Measurements from ENCODE around the gene LAMA3.

The LAMA3 gene, protein sequence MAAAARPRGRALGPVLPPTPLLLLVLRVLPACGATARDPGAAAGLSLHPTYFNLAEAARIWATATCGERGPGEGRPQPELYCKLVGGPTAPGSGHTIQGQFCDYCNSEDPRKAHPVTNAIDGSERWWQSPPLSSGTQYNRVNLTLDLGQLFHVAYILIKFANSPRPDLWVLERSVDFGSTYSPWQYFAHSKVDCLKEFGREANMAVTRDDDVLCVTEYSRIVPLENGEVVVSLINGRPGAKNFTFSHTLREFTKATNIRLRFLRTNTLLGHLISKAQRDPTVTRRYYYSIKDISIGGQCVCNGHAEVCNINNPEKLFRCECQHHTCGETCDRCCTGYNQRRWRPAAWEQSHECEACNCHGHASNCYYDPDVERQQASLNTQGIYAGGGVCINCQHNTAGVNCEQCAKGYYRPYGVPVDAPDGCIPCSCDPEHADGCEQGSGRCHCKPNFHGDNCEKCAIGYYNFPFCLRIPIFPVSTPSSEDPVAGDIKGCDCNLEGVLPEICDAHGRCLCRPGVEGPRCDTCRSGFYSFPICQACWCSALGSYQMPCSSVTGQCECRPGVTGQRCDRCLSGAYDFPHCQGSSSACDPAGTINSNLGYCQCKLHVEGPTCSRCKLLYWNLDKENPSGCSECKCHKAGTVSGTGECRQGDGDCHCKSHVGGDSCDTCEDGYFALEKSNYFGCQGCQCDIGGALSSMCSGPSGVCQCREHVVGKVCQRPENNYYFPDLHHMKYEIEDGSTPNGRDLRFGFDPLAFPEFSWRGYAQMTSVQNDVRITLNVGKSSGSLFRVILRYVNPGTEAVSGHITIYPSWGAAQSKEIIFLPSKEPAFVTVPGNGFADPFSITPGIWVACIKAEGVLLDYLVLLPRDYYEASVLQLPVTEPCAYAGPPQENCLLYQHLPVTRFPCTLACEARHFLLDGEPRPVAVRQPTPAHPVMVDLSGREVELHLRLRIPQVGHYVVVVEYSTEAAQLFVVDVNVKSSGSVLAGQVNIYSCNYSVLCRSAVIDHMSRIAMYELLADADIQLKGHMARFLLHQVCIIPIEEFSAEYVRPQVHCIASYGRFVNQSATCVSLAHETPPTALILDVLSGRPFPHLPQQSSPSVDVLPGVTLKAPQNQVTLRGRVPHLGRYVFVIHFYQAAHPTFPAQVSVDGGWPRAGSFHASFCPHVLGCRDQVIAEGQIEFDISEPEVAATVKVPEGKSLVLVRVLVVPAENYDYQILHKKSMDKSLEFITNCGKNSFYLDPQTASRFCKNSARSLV (N-terminal part only)

DNA sequence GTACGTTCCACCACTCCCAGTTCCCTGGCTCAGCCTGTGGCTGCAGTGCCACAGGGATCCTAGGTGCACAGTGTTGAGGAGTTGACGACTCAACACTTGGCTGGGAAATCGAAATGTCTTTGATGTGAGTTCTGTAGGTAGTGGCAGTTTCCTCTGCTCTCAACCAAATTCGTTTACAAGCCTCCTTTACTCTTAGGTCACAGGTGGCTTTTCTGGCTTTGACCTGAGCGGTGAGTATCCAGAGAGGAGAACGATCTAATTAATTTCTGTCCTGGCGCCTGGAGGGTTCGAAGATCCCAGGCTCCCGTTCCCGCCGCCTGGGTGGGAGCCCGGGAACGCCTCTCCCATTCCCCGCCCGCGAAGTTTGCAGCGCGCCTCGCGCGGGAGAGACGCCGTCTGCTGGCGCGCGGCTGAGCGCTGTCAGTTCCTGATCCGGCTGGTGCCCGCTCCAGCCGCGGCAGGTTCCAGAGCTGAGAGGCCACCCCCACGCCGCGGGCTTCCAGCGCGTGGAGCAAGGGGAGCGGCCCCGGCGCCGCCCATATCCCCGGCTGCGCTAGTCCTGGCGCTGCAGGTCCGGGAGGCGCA, at the start of gene LAMA3:
LAMA3 (plus strand) TSS at position 423 of the 585 bp plus-strand sequence. CDS start 231 bp downstream, outside the sequence.
- DNase-seq (ENCODE audit: low spot score) = peak; percentile 45

DNA sequence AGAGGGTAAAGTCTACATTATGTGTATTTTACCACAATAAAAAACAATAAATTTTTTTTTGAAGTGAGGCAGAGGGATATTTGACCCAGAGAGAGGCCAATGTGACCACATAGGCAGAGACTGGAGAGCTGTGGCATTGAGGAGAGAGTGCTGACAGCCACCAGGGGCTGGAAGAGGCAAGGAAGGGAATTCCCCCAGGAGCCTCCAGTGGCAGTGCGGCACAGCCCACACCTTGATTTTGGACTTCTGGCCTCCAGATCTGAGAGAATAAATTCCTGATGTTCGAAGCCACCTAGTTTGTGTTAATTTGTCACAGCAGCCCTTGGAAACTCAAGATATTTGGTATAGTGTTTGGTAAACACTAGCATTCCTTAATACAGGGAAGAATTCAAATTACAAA, 49.2 kb upstream of the LAMA3 start:
- DNase-seq (ENCODE audit: low spot score) = no peak

DNA sequence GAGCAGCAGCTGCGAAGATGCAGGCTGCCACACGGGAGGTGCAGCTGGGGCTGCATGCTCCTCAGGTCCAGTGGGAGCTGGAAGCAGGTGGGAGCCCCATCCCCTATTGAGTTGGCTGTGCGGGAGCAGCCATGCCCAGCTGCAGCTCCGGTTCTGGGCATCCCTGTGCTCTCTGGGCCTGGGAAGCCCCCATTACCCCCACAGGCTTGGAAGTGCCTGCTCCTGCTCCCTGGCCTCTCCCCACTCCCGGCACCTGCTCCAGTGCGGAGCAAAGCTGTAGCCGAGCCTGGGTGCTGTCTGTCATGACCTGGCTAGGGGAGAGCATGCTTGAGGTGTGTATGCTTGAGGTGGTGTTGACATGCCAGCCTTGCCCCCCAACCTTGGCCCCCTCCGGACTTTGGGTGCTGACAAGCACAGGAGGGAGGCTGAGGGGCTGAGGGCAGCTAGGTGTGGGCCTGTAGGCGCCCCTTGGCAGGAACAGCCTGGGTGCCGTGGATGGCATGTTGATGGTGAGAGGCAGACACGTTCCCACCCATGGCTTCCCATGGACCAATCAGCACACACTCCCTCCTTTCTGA, 48.0 kb upstream of the LAMA3 start:
- DNase-seq (ENCODE audit: low spot score) = no peak

DNA sequence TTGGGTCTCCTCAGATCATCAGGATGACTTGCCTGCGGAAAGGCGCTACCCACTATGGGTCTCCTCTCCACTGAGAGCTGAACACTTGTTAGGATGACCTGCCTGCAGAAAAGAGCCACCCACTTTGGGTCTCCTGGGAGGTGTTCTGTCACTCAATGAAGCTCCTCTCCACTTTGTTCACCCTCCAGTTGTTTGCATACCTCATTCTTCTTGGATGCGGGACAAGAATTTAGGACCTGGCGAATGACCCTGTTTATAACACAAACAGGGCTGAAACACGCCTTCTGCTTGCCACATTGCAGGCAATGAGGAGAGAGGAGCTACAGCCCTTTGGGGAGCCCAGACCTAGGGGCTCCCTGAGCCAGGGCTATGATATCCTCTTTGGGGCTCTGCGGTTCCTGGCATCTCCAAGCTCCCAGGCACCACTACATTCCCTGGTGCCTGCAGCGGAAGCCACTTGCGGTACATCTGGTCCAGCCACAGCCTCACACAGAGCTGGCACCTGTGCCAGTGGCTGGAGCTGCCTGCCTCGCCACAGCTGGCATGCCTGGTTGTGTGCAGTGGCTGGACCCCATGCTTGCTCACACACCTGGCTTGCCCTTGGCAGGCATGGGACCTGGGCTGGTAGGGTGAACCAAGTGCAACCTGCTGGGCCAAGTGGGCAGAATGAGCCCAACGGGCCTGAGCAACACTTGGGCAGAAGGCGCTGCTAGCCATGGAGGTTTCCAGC, 47.2 kb upstream of the LAMA3 start:
- no peak for DNase-seq (ENCODE audit: low spot score)

DNA sequence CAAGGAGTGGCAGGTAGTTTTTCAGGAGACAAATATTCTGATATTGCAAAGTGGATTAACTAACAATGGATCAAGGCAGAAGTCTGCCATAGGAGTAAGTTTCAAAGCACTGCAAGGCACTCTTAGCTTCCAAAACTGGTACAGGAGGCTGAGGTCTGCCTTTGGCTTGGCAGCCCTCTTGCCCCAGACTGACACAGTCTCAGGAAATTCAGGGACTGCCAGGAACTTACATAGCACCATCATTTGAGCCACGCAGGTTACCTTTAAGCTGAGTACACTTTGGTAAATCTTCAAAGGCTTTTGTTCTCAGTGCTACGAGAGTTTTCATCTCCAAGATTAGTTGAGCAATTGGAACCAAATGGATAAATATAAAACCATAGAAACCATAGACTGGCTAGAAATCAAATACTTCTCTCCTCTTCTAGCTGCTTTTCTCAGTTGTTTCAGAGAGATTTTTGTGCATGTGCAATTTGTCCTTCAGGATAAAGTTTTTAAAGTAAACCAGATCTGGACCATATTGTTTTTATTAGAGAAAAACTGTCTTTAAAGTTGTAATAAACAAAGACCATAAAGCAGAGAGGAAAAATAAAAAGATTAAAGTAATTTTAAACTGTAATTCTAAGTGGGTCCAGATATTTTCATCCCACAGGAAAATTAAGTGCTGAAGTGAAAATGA, 45.3 kb upstream of the LAMA3 start:
- no peak for DNase-seq (ENCODE audit: low spot score)

DNA sequence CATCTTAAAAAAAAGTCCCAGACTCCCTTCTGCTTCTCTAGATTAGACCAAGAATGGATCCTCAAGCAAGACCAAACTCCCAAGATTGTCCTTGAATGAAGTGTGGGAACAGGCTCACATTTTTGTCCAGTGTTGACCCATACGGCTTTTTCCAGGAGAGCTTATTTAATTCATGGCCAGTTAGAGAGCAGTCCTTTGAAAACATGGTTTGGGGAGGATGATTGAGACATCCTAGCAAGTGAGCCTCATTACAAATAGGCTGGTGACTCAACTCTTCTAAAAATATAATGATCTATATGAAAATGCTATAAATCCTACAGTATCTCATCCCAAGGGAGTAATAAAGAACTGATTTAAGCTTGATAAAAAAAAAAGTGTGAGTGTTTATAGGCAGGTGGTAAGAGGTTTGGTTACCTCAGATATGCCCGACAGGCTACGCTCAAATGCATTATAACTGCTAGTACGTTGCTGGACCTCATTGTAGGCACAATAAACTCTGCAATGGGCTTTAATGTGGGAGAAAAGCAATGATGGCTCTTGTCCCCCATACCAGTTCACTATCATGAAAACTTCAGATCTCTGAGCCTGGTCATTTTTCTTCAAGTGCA, 43.6 kb upstream of the LAMA3 start:
- DNase-seq (ENCODE audit: low spot score) = no peak

DNA sequence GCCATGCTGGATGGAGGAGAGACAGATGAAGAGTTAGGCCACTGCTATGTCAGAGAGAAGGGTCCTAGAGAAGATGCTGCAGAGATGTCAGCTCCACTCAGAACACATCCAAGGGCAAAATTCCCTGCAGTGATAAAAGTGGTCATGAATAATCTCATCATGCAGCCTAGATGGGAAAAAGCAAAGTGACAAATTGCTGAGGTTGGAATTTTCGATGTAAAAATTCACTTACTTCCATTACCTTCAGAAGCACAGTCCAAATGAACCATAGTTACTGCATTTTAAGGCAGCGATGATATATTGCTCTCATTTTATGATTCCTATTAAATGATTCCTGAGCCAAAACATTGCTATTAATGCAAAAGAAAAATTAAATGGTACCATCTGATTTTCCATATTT, 43.0 kb upstream of the LAMA3 start:
- DNase-seq (ENCODE audit: low spot score) = no peak

DNA sequence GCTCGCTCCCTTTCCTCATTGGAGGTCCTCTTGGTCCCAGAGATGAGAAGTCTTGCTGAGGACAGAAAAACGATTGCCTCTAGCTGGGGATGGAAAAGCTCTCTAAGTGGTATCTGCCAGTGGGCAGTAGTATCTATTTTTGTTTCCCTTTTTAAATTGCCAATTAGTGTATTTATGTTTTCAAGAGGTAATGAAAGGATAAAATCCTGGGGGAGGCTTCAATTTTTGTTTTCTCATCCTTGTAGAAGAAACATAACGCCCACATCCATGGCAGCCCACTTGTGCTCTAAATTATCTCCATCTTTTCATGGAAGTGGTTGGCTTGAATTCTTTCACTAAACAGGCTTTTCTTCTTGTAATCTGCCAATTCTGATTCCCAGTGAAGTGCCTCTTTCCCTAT, 40.8 kb upstream of the LAMA3 start:
- DNase-seq (ENCODE audit: low spot score) = no peak

DNA sequence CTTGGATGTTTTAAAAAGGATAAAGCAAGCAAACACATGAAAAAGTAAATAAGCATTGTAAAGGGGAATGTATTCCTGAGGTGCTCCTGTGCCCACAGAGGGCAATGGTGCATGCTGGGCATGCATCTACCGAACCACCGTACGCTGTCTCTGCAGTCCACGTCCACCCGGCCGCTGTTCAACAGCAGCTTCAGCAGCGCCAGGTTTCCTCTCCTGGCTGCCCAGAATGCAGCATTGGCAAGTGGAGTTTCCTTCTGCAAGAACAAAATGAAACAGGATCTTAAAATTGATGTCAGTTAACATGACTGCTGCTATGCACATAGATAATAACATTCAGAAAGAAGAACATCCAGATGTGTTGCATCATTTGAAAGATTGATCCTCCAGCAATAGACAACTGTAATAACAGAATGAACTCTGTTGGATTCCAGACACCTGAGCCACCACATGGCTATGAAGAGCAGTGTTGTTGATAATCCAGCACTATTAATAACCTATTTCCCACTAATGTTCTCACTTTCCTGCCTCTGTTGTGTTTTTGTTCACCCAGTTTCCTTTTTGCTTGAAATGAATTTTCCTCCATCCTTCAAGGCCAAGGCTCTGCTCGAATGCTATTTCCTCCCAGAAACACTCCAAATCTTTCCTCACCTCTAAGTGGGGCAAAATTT, 40.2 kb upstream of the LAMA3 start:
- no peak for DNase-seq (ENCODE audit: low spot score)

DNA sequence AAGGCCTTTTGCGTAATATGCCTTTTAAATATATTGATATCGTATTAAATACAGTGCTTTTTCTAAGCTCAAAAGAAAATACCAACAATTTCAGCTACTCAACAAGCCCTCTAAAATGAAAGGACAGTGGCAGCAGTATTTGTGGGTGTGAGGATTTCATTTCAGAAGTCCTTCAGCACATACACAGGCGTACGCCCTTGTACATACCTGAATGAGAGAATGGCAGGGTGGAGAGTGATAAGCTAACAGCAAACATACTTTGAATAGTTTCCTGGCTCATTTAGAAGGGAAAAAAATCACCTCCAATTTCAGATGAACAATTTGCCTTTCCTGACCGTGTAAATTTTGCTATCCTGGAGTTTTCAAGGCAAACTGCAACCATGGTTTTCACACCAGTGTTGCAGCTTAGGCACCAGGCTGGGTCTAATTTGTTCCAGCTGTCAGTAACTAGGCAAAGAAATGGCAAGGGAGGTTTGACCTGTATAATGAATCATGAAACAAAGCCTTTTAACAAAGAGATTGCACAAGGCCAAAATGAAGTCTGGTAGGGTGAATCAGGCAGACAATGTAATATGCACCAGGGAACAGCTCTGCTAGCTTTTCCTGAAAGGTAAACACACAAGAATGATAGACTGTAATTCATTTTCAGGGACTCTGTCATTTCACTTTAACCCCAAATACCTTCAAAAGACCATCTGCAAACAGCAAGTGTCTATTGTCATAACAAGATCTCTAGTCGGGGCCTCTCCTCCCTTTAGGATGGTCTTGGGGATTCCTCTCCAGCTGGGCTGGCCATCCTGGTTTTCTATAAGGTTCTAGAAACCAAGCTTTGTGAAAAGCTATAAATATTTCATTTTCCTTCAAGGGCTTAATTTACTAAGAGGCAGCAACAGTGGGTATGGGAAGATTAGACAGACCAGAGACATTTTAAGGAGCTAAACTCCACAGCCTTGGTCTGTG, 38.0 kb upstream of the LAMA3 start:
- DNase-seq (ENCODE audit: low spot score) = no peak

DNA sequence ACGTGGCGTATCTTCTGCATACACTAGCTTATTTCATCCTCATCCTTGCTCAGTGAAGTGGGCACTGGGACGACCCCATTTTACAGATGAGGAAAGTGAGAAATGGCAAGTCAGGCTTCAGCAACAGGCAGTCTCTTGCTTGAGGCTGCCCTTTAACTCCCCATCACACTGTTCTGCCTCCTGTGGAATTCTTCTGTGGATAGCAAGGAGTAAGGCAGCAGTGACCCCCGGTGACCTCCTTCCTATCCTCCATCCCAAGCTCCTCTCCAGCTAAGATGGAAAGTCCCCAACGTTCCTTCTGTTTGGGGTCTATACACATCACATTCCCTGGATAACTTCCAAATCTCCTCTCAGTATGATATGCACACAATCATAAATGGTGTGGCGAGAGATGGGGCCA, 37.0 kb upstream of the LAMA3 start:
- no peak for DNase-seq (ENCODE audit: low spot score)

DNA sequence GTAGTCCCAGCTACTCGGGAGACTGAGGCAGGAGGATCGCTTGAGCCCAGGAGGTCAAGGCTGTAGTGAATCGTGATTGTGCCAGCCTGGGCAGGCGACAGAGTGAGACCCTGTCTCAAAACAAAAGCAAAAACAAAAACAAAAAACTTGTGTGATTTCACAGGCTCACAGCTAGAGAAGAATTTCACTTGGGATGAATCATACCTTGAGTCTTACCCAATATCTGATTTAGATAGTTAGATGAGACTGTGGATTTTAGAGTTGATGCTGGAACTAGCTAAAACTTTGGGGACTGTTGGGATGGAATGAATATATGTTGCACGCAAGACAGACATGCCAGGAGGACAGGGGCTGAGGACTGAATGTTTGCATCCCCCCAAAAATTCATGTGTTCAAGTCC, 31.0 kb upstream of the LAMA3 start:
- DNase-seq (ENCODE audit: low spot score) = no peak

DNA sequence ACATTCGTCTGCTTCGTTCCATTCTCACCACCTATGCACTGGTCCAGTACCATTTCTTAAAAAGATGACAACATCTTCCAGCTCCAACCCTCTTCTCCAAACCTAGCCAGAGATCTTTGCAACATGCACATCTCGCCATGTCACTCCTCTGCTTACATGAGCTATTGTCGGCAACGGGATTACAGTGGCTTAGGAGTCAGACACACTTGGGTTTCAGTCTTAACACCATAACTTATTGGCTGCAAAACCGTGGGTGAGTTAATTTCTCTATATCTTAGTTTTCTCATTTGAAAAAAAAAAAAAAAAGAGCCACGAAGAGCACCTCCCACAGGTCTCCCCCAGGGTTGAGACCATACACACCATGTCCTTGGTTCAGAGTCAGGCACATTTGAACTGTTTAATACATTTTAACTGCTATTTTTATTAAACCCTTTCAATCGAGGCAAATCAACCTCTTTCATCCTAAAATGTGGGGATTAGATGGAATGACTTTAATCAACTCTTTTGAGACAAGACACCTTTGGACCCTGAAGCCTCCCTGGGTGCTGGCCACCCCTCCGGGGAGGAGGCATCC, 27.4 kb upstream of the LAMA3 start:
- DNase-seq (ENCODE audit: low spot score) = no peak

DNA sequence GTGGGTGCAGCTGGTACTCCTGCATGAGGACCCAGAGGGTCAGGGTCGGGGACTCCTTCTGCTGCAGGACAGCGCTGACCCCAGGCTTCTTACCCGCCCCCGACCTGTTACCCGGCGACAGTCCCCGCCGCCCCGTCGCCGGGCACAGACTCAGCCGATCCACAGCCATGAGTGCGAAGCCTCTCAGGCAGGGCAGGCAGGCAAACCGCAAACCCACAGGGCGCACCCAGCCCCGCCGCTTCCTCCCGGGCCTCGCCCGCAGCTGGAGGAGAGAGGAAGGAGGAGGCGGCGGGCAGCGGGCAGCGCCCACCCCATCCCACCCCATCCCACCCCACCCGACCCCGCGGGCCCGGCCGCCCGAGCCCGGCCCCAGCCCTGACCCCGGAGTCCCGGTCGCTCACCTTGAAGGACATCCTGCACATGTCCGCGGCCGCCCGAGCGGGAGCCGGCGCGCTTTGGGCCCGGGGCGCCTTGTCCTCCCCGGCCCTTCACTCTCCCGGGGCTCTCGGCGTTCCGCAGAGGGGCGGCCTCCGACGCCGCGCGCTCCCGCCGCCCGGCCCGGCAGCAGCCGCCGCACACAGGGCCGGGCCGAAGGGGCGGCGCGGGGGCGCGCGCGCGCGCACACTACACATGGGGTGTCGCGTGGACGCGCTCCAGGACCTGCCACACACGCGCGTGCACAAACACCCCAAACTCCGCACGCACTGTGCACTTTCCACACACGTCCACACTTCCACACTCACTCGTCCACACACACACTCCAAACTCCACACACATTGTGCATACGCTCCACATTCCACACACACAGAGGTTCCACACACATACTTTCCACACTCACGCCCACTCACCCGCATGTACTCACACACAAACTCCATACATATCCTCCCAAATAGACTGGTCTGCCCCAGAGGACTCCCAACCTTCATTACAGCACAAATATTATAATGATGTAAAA, 26.7 kb upstream of the LAMA3 start, which contains the start of gene ANKRD29:
ANKRD29 (minus strand) TSS at position 603 of the 955 bp plus-strand sequence; CDS start at position 422, 181 bp downstream.
- peak; percentile 70 for DNase-seq (ENCODE audit: low spot score)

DNA sequence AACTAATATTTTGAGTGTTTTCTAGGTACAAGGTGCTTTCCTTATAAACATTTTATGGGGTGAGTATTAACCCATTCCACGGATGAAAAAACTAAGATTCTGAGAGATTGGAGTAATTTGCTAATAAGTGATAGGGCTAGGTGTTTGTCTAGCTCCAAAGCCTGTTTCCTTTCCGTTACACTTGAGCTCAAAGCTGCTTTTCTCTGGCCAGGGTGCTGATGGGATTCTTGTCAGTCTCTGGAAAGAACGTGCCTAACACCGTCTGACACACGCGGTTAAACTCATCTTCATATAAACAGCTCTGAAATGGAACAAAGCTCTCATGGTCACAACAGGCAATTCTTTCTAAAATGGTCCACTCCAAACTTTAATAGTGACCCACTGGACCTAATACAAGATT, 24.6 kb upstream of the LAMA3 start:
- DNase-seq (ENCODE audit: low spot score) = no peak

DNA sequence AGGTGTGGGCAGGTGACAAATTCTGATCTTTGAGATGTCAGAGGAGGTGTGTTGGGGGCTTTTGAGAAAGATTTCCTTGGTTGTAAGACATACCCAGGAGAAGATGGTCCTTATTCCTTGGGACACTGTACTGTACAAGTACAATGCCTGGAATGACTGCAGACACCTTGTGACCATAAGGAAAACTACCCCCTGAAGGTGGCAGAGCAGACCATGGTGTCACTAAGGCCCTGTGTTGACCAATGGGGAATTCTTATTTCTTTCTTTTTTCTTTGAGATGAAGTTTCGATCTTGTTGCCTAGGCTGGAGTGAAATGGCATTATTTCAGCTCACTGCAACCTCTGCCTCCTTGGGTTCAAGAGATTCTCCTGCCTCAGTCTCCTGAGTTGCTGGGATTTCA, 22.1 kb upstream of the LAMA3 start:
- no peak for DNase-seq (ENCODE audit: low spot score)
